GM23338 (cell line): ENCODE measurements around the gene TMEM52. TPM values are rescaled to one million over a fixed set of nuclear protein-coding genes. Genes with fewer than 3 reads are reported as not detected.

ENCODE experiments used
- ATAC-seq: fragments of 200-7000 bp; cut with Tn5 transposase; 3 replicates; pipeline ENCODE4 v1.9.1; 2020
- DNase-seq: peaks from one replicate; pipeline ENCODE4 v3.0.0-alpha.2; 2015; ENCODE audit warnings: low spot score
- H2AFZ ChIP-seq: fragments of 200-600 bp; sonication (generic); 2 replicates; pipeline ENCODE4 v1.8.0; 2016; ENCODE audit warnings: antibody characterized with exemption, mild to moderate bottlenecking, moderate library complexity
- H3F3A ChIP-seq: fragments of 200-600 bp; sonication (generic); replicated peaks from 2 replicates; pipeline ENCODE4 v1.8.0; 2017; ENCODE audit warnings: antibody characterized with exemption, mixed run types, low read depth
- H3K27ac ChIP-seq: fragments of 200-600 bp; sonication (generic); 2 replicates; pipeline ENCODE4 v1.6.1; 2016; ENCODE audit warnings: low read depth
- H3K27me3 ChIP-seq: fragments of 200-600 bp; sonication (generic); 2 replicates; pipeline ENCODE4 v1.8.0; 2016; ENCODE audit warnings: mild to moderate bottlenecking, mixed run types, moderate library complexity; ENCODE audit not compliant: insufficient read depth
- H3K36me3 ChIP-seq: fragments of 200-600 bp; sonication (generic); 2 replicates; pipeline ENCODE4 v1.8.0; 2016; ENCODE audit warnings: mild to moderate bottlenecking; ENCODE audit not compliant: insufficient read depth
- H3K4me1 ChIP-seq: fragments of 200-600 bp; sonication (generic); 2 replicates; pipeline ENCODE4 v1.8.0; 2016; ENCODE audit warnings: mild to moderate bottlenecking, moderate library complexity; ENCODE audit not compliant: insufficient read depth
- H3K4me2 ChIP-seq: fragments of 200-600 bp; sonication (generic); 2 replicates; pipeline ENCODE4 v1.7.1; 2017; ENCODE audit warnings: mixed run types
- H3K4me3 ChIP-seq: fragments of 200-600 bp; sonication (generic); 2 replicates; pipeline ENCODE4 v1.6.1; 2016; ENCODE audit warnings: mixed run types
- H3K79me2 ChIP-seq: fragments of 200-600 bp; sonication (generic); replicated peaks from 2 replicates; pipeline ENCODE4 v1.8.0; 2017; ENCODE audit warnings: mild to moderate bottlenecking; ENCODE audit not compliant: insufficient read depth
- H3K9me2 ChIP-seq: fragments of 200-600 bp; sonication (generic); 2 replicates; pipeline ENCODE4 v1.8.0; 2017; ENCODE audit not compliant: insufficient read depth
- H4K20me1 ChIP-seq: fragments of 200-600 bp; sonication (generic); replicated peaks from 2 replicates; pipeline ENCODE4 v1.8.0; 2017; ENCODE audit warnings: mild to moderate bottlenecking; ENCODE audit not compliant: insufficient read depth
- H3K27ac Mint-ChIP-seq: 2 replicates; pipeline ENCODE4 v1.8.0; 2020; ENCODE audit warnings: inconsistent platforms, mild to moderate bottlenecking, moderate library complexity, mixed read lengths
- H3K27me3 Mint-ChIP-seq: 3 replicates; pipeline ENCODE4 v1.8.0; 2022; ENCODE audit warnings: low read depth, mild to moderate bottlenecking, moderate library complexity, mixed read lengths, inconsistent platforms; ENCODE audit not compliant: insufficient read depth, poor library complexity
- H3K36me3 Mint-ChIP-seq: 3 replicates; pipeline ENCODE4 v1.8.0; 2021; ENCODE audit warnings: low read depth, mild to moderate bottlenecking, inconsistent platforms, moderate library complexity, mixed read lengths
- H3K4me1 Mint-ChIP-seq: 3 replicates; pipeline ENCODE4 v1.8.0; 2020; ENCODE audit warnings: mild to moderate bottlenecking, inconsistent platforms, mixed read lengths
- H3K4me3 Mint-ChIP-seq: 3 replicates; pipeline ENCODE4 v1.8.0; 2021; ENCODE audit warnings: moderate library complexity, mild to moderate bottlenecking, inconsistent platforms, mixed read lengths
- H3K9me3 Mint-ChIP-seq: 3 replicates; pipeline ENCODE4 v1.8.0; 2020; ENCODE audit warnings: moderate library complexity, mild to moderate bottlenecking, inconsistent platforms, mixed read lengths
- CREB1 ChIP-seq: fragments of 250-450 bp; sonication (Bioruptor Pico); IDR thresholded peaks from 2 replicates; pipeline ENCODE4 v1.5.0; 2020; ENCODE audit warnings: low read depth, mild to moderate bottlenecking, moderate library complexity
- EZH2 ChIP-seq: fragments of 200-600 bp; sonication (generic); IDR thresholded peaks from one replicate; pipeline ENCODE4 v1.8.0; 2017; ENCODE audit warnings: antibody characterized with exemption, mild to moderate bottlenecking, low read depth; ENCODE audit not compliant: unreplicated experiment
- EZH2phosphoT487 ChIP-seq: fragments of 200-600 bp; sonication (generic); IDR thresholded peaks from one replicate; pipeline ENCODE4 v1.8.1; 2018; ENCODE audit warnings: antibody characterized with exemption; ENCODE audit not compliant: unreplicated experiment
- NANOG ChIP-seq: IDR thresholded peaks from 2 replicates; pipeline ENCODE4 v1.6.1; 2016; ENCODE audit warnings: antibody characterized with exemption, borderline replicate concordance
- POLR2AphosphoS5 ChIP-seq: IDR thresholded peaks from 2 replicates; pipeline ENCODE4 v1.6.1; 2016; ENCODE audit warnings: antibody characterized with exemption, low read depth
- STAT1 ChIP-seq: IDR thresholded peaks from one replicate; pipeline ENCODE4 v1.6.1; 2016; ENCODE audit warnings: antibody characterized with exemption; ENCODE audit not compliant: unreplicated experiment
- ZNF114 ChIP-seq: fragments of 250-450 bp; sonication (Bioruptor Pico); IDR thresholded peaks from 2 replicates; pipeline ENCODE4 v1.5.0; 2020; ENCODE audit warnings: mild to moderate bottlenecking, moderate library complexity
- ZNF331 ChIP-seq: fragments of 250-450 bp; sonication (Bioruptor Pico); IDR thresholded peaks from 2 replicates; pipeline ENCODE4 v1.5.0; 2020; ENCODE audit warnings: low read depth, mild to moderate bottlenecking, moderate library complexity
- polyA plus RNA-seq: library from polyadenylated mRNA; unstranded; fragments of >200 nt; fragmentation: Nextera tagmentation; extraction: Ambion mirVana; gene quantifications from 2 replicates; pipeline ENCODE4 v1.2.1, GENCODE V29; 2016
- total RNA-seq: library from RNA; depleted of rRNA; stranded (reverse); fragments of >200 nt; shearing (Covaris generic); gene quantifications from 2 replicates; pipeline ENCODE4 v1.2.3, GENCODE V29; 2014
- TF ChIP-seq, protein P1 (sequence below), 2 experiments: fragments of 200-600 bp in 1 of 2; sonication (generic) in 1 of 2; conservative IDR thresholded peaks; 2 replicates each; pipeline versions ENCODE4 v1.5.1 to v1.6.1; 2016 to 2017; ENCODE audit warnings: antibody characterized with exemption in 2 of 2, low read depth in 2 of 2, mild to moderate bottlenecking in 2 of 2, moderate library complexity in 1 of 2
- TF ChIP-seq, protein P2 (sequence below): IDR thresholded peaks from one replicate; pipeline ENCODE4 v1.6.1; 2018; ENCODE audit warnings: antibody characterized with exemption; ENCODE audit not compliant: unreplicated experiment
- TF ChIP-seq, protein P3 (sequence below): IDR thresholded peaks from 2 replicates; pipeline ENCODE4 v1.6.1; 2016; ENCODE audit warnings: antibody characterized with exemption

Gene TMEM52
- total and polyA plus RNA-seq, 2 experiments from 2014 or later: 19.5 to 25.0 TPM

DNA sequence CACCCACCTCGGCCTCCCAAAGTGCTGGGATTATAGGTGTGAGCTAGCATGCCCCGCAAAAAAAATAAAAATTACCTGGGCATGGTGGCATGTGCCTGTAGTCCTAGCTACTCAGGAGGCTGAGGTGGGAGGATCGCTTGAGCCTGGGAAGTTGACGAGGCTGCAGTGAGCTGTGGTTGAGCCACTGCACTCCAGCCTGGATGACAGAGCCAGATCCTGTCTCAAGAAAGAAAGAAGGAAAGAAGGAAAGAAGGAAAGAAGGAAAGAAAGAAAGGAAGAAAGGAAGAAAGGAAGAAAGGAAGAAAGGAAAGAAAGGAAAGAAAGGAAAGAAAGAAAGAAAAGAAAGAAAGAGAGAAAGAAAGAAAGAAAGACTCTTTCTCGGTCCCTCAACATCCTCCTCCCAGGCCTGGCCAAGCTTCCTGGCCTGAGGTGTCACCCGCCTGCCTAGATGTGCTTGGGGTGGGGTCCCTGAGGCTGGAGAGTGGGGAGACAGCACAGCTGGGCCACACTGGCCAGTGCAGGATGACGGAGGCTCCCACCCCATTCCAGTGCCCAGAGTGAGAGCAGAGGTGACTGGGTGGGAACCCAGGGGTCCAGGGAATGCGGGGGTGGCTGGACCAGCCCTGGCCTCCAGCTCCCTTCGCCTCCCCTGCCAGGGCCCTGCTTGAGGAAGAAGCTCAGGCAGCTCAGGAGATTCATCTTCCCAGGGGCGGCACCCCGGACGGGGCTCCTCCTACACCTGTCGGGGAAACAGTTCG lies 18.0 kb downstream of the TMEM52 start:
- Histone ChIP-seq H3K27ac (no peak overlapping the region), H3K27me3 (no peaks in the 10 kb centered on the region), H3K4me1 (no peaks in the 10 kb centered on the region), H3K36me3 (no peaks in the 10 kb centered on the region), H3K9me2 (no peaks in the 10 kb centered on the region), H3K4me2 (no peak overlapping the region), H3F3A (peaks cover 9% of the 10 kb centered on the region), H3K79me2 (no peaks in the 10 kb centered on the region), H2AFZ (no peak overlapping the region), H3K4me3 (no peak overlapping the region), H4K20me1 (no peaks in the 10 kb centered on the region)
- H3K4me1 Mint-ChIP-seq: peaks cover 11% of the 10 kb centered on the region
- DNase-seq (no peak), ATAC-seq (peak; percentile 35)
- H3K36me3 Mint-ChIP-seq: no peaks in the 10 kb centered on the region; the same call in 2 of the 3 replicates
- H3K27ac Mint-ChIP-seq: no peak overlapping the region
- H3K9me3 Mint-ChIP-seq: no peaks in the 10 kb centered on the region
- TF ChIP-seq EZH2 (no peak), EZH2phosphoT487 (no peak), CREB1 (CRISPR knock-in tag) (no peak), POLR2AphosphoS5 (no peak), ZNF331 (no peak), ZNF114 (CRISPR knock-in tag) (no peak), STAT1 (no peak), NANOG (no peak)
- TF ChIP-seq, protein P1, sequence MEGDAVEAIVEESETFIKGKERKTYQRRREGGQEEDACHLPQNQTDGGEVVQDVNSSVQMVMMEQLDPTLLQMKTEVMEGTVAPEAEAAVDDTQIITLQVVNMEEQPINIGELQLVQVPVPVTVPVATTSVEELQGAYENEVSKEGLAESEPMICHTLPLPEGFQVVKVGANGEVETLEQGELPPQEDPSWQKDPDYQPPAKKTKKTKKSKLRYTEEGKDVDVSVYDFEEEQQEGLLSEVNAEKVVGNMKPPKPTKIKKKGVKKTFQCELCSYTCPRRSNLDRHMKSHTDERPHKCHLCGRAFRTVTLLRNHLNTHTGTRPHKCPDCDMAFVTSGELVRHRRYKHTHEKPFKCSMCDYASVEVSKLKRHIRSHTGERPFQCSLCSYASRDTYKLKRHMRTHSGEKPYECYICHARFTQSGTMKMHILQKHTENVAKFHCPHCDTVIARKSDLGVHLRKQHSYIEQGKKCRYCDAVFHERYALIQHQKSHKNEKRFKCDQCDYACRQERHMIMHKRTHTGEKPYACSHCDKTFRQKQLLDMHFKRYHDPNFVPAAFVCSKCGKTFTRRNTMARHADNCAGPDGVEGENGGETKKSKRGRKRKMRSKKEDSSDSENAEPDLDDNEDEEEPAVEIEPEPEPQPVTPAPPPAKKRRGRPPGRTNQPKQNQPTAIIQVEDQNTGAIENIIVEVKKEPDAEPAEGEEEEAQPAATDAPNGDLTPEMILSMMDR (conservative IDR thresholded peaks at IDR 0.05; ENCODE audit: low read depth in 2 of 2): no peak
- TF ChIP-seq, protein P2, sequence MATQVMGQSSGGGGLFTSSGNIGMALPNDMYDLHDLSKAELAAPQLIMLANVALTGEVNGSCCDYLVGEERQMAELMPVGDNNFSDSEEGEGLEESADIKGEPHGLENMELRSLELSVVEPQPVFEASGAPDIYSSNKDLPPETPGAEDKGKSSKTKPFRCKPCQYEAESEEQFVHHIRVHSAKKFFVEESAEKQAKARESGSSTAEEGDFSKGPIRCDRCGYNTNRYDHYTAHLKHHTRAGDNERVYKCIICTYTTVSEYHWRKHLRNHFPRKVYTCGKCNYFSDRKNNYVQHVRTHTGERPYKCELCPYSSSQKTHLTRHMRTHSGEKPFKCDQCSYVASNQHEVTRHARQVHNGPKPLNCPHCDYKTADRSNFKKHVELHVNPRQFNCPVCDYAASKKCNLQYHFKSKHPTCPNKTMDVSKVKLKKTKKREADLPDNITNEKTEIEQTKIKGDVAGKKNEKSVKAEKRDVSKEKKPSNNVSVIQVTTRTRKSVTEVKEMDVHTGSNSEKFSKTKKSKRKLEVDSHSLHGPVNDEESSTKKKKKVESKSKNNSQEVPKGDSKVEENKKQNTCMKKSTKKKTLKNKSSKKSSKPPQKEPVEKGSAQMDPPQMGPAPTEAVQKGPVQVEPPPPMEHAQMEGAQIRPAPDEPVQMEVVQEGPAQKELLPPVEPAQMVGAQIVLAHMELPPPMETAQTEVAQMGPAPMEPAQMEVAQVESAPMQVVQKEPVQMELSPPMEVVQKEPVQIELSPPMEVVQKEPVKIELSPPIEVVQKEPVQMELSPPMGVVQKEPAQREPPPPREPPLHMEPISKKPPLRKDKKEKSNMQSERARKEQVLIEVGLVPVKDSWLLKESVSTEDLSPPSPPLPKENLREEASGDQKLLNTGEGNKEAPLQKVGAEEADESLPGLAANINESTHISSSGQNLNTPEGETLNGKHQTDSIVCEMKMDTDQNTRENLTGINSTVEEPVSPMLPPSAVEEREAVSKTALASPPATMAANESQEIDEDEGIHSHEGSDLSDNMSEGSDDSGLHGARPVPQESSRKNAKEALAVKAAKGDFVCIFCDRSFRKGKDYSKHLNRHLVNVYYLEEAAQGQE: no peak
- TF ChIP-seq, protein P3, sequence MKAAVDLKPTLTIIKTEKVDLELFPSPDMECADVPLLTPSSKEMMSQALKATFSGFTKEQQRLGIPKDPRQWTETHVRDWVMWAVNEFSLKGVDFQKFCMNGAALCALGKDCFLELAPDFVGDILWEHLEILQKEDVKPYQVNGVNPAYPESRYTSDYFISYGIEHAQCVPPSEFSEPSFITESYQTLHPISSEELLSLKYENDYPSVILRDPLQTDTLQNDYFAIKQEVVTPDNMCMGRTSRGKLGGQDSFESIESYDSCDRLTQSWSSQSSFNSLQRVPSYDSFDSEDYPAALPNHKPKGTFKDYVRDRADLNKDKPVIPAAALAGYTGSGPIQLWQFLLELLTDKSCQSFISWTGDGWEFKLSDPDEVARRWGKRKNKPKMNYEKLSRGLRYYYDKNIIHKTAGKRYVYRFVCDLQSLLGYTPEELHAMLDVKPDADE: no peak
- peaks cover 10% of the 10 kb centered on the region for H3K27me3 Mint-ChIP-seq
- H3K4me3 Mint-ChIP-seq: no peak overlapping the region; the same call in 2 of the 3 replicates
